Fibroblast of villous mesenchyme (primary cell): Measurements from ENCODE around the gene PDE4A. TPM values are rescaled to one million over a fixed set of nuclear protein-coding genes. Genes with fewer than 3 reads are reported as not detected.

Experiments
- DNase-seq: peaks from one replicate; pipeline ENCODE4 v3.0.0-alpha.2; 2010; ENCODE audit warnings: low read depth
- H3K4me3 ChIP-seq: 2 replicates; pipeline ENCODE4 v1.5.1; 2011; ENCODE audit warnings: low read depth, mild to moderate bottlenecking, low read length
- CTCF ChIP-seq: IDR thresholded peaks from 2 replicates; pipeline ENCODE4 v1.5.1; 2012; ENCODE audit warnings: low read depth, mild to moderate bottlenecking, low read length; ENCODE audit not compliant: insufficient read depth
- total RNA-seq: library from RNA; depleted of rRNA; stranded (reverse); fragments of >200 nt; gene quantifications from 2 replicates; pipeline ENCODE4 v1.2.3, GENCODE V29; 2012

PDE4A gene
- total RNA-seq, 1 donor = 3.9 TPM

- no peak for DNase-seq
- no peak for TF ChIP-seq CTCF
- no peak overlapping the region for H3K4me3 ChIP-seq
These were observed 94.1 kb downstream of the PDE4A start for GRCh38 chr19:10514211-10515145.

GRCh38 chr19:10516064-10516385 is 95.7 kb downstream of the PDE4A start:
- DNase-seq = no peak
- no peak for TF ChIP-seq CTCF
- no peak overlapping the region for H3K4me3 ChIP-seq

- peak overlapping the region; percentile 65 for H3K4me3 ChIP-seq
- DNase-seq = peak; percentile 17
- TF ChIP-seq CTCF = no peak
These were observed 96.4 kb downstream of the PDE4A start for GRCh38 chr19:10516671-10517286.

GRCh38 chr19:10517361-10517759 is 97.0 kb downstream of the PDE4A start, which contains the start of gene S1PR5:
S1PR5 (minus strand) TSS chr19:10517447; CDS start chr19:10515011, 2,436 bp downstream.
- DNase-seq = peak; percentile 10
- no peak for TF ChIP-seq CTCF
- peak within 1 kb of the TSS; percentile 65 for H3K4me3 ChIP-seq

- H3K4me3 ChIP-seq = peak overlapping the region; percentile 65
- peak; percentile 46 for DNase-seq
- no peak for TF ChIP-seq CTCF
These were observed 97.6 kb downstream of the PDE4A start for GRCh38 chr19:10517760-10518443.

- peak overlapping the region; percentile 65 for H3K4me3 ChIP-seq
- TF ChIP-seq CTCF = no peak
- DNase-seq = no peak
These were observed 98.4 kb downstream of the PDE4A start for GRCh38 chr19:10518444-10519361.
